ENCODE data around the gene FGF1.

Gene FGF1

DNA sequence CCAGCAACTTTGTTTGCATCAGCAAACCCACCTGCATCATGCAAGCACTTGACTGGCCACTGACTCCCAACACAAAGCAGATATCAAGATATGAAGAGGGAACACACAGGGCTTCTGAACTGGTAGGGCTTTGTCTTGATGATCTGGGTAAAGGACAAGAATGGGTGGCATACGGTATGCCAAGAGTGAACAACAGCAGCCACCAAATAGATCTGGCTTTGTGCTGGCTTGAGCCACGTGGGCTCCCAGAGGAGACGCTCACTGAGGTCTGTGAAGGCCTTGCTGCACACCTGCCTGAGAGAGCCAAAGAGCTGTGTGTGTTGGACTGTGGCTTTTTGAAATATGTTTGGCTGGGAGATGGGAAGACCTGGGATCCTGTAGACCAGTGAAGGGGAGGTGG lies 43.5 kb downstream of the FGF1 start:
- H3K4me1 ChIP-seq (ENCODE audit: control insufficient read depth, insufficient read depth, low read length) = peaks cover 5% of the 10 kb centered on the region; the same call in 1 of the 2 replicates
- ChIA-PET CTCF (interaction anchor here (1.4 to 6.0 kb wide), 3 partner anchors 13 to 74 kb away, joined by 4 to 52 read pairs (median 8); no protein-coding TSS in a partner anchor), POLR2A (no interaction called here)
- no peak overlapping the region for H3K27ac ChIP-seq (ENCODE audit: extremely low read depth, low read depth, low read length)
- no peaks in the 10 kb centered on the region for H3K9me3 ChIP-seq (ENCODE audit: control insufficient read depth, insufficient read depth, low read depth, low read length)
- no peak overlapping the region for H3K4me3 ChIP-seq (ENCODE audit: low read depth, low read length)
- TF ChIP-seq ZNF114 (tag by site-specific recombination; IDR thresholded peaks at IDR 0.05) (no peak), ZBTB48 (tag by site-specific recombination; IDR thresholded peaks at IDR 0.05) (no peak), EGR2 (tag by site-specific recombination; IDR thresholded peaks at IDR 0.05; ENCODE audit: low read depth) (no peak), ZBTB20 (tag by site-specific recombination; IDR thresholded peaks at IDR 0.05) (no peak), ZNF423 (tag by site-specific recombination; IDR thresholded peaks at IDR 0.05) (no peak), ZNF112 (tag by site-specific recombination; IDR thresholded peaks at IDR 0.05) (no peak), ZNF629 (tag by site-specific recombination; IDR thresholded peaks at IDR 0.05) (no peak), ZNF366 (tag by site-specific recombination; conservative IDR thresholded peaks at IDR 0.05) (no peak), ZNF23 (tag by site-specific recombination; IDR thresholded peaks at IDR 0.05; ENCODE audit: borderline replicate concordance) (no peak), SCRT1 (tag by site-specific recombination; IDR thresholded peaks at IDR 0.05; ENCODE audit: borderline replicate concordance) (no peak), GLIS1 (tag by site-specific recombination; IDR thresholded peaks at IDR 0.05) (no peak), ZBTB7A (tag by site-specific recombination; IDR thresholded peaks at IDR 0.05; ENCODE audit: low read depth) (no peak), ZNF473 (tag by site-specific recombination; IDR thresholded peaks at IDR 0.05) (no peak), ZBTB1 (tag by site-specific recombination; IDR thresholded peaks at IDR 0.05) (no peak), ZNF76 (tag by site-specific recombination; IDR thresholded peaks at IDR 0.05; ENCODE audit: borderline replicate concordance, low read depth) (no peak), ZNF292 (tag by site-specific recombination; IDR thresholded peaks at IDR 0.05; ENCODE audit: borderline replicate concordance, low read depth) (no peak)
- TF ChIP-seq, protein P1, sequence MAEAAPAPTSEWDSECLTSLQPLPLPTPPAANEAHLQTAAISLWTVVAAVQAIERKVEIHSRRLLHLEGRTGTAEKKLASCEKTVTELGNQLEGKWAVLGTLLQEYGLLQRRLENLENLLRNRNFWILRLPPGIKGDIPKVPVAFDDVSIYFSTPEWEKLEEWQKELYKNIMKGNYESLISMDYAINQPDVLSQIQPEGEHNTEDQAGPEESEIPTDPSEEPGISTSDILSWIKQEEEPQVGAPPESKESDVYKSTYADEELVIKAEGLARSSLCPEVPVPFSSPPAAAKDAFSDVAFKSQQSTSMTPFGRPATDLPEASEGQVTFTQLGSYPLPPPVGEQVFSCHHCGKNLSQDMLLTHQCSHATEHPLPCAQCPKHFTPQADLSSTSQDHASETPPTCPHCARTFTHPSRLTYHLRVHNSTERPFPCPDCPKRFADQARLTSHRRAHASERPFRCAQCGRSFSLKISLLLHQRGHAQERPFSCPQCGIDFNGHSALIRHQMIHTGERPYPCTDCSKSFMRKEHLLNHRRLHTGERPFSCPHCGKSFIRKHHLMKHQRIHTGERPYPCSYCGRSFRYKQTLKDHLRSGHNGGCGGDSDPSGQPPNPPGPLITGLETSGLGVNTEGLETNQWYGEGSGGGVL (tag by site-specific recombination; IDR thresholded peaks at IDR 0.05) = no peak
- H3K36me3 ChIP-seq (ENCODE audit: control insufficient read depth in 2 of 2, insufficient read depth in 1 of 2, low read length in 2 of 2) = no peaks in the 10 kb centered on the region

DNA sequence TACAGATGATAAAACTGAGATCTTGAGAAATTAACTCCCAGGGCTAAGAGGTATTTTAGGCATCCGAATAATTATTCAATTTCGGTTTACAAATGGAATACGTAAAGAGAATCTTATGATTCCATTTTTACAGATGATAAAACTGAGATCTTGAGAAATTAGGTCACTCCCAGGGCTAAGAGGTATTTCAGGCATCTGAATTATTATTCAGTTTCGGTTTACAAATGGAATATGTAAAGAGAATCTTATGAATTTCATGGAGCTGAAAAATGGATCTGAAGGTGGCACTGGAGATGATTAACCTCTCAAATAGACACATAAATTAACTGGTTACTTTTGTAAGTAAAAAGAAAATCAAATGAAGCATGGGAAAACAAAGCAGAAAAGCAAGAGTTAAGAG lies 44.2 kb downstream of the FGF1 start:
- Histone ChIP-seq H3K4me3 (ENCODE audit: low read depth, low read length) (no peak overlapping the region), H3K27ac (ENCODE audit: extremely low read depth, low read depth, low read length) (no peak overlapping the region), H3K36me3 (ENCODE audit: control insufficient read depth in 2 of 2, insufficient read depth in 1 of 2, low read length in 2 of 2) (no peaks in the 10 kb centered on the region), H3K4me1 (ENCODE audit: control insufficient read depth, insufficient read depth, low read length) (peaks cover 5% of the 10 kb centered on the region; the same call in 1 of the 2 replicates), H3K9me3 (ENCODE audit: control insufficient read depth, insufficient read depth, low read depth, low read length) (no peaks in the 10 kb centered on the region)
- POLR2A ChIA-PET = no interaction called here
- CTCF ChIA-PET = interaction anchor here (0.9 to 6.0 kb wide), 3 partner anchors 13 to 72 kb away, joined by 3 to 52 read pairs (median 8); no protein-coding TSS in a partner anchor
- TF ChIP-seq ZNF654 (tag by site-specific recombination; IDR thresholded peaks at IDR 0.05; ENCODE audit: low read depth) (no peak), ZNF560 (tag by site-specific recombination; IDR thresholded peaks at IDR 0.05; ENCODE audit: borderline replicate concordance) (no peak), MZF1 (tag by site-specific recombination; IDR thresholded peaks at IDR 0.05; ENCODE audit: borderline replicate concordance) (no peak), ZNF114 (tag by site-specific recombination; IDR thresholded peaks at IDR 0.05) (no peak)
- TF ChIP-seq, protein P2, sequence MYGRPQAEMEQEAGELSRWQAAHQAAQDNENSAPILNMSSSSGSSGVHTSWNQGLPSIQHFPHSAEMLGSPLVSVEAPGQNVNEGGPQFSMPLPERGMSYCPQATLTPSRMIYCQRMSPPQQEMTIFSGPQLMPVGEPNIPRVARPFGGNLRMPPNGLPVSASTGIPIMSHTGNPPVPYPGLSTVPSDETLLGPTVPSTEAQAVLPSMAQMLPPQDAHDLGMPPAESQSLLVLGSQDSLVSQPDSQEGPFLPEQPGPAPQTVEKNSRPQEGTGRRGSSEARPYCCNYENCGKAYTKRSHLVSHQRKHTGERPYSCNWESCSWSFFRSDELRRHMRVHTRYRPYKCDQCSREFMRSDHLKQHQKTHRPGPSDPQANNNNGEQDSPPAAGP (tag by site-specific recombination; IDR thresholded peaks at IDR 0.05) = no peak
